Stimulated activated CD8-positive, alpha-beta memory T cell treated with anti-CD3 and anti-CD28 coated beads, Interleukin-12 subunit alpha, Interleukin-12 subunit beta, amount 100 ng/mL, for 4 hours (primary cell): ENCODE measurements around the gene PELI3.

Source experiments
- DNase-seq: peaks from one replicate; pipeline ENCODE4 v3.0.0-alpha.2; 2020; ENCODE audit warnings: low read depth

PELI3 gene

GRCh38 chr11:66475349-66476172 lies 8.9 kb downstream of the PELI3 start:
- no peak for DNase-seq

DNA sequence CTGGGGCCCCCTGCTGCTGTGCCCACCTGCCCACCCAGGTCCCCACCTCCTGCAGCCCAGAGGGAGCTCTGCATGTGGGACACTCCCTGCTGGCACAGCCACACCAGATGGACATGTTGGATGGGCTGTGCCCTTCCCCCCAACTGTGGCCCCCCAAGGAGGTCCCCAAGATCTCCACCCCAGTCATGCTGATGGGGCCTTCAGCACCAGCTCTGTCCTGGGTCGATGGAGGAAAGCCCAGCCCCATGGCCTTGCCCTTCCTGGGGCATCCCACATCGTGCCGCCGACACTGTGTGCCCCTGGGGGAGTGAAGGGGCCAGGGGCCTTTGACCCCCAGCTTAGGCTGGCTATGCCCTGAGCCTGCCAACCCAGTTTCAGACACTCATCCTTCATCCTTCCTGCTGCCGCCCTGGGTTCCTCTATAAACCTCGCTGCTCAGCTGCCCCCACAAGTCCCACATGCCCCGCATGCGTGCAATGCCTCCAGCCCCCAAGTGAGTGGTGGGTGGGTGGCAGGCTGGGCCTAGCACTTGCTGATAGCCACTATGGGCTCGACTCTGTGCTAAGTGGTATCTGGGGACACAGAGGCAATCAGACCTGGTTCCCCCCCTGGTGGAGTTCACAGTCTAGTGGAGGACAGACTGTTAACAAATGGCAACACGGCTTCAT lies 9.6 kb downstream of the PELI3 start:
- no peak for DNase-seq

DNA sequence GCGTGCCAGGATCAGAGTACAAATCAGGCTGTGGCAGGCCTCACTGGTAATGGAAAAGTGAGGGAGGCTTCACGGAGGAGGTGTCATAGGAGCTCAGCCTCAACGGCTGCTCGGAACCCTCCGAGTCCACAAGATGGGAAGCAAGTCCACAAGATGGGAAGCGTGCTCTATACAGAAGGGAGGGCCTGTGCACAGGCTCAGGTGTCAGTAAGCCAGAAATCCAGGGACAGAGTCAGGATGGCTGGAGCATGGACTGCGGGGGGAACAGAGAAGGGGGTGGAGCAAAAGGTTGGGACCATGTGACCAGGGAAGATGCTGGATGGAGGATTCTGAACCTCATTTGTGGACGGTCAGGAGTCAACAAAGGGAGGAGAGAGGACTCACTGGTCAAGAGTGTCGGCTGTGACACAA lies 10.1 kb downstream of the PELI3 start:
- DNase-seq = no peak

- DNase-seq = no peak
Measured at GRCh38 chr11:66477263-66478201, 10.8 kb downstream of the PELI3 start.

- no peak for DNase-seq
Measured at GRCh38 chr11:66478729-66479393, 12.2 kb downstream of the PELI3 start.

DNA sequence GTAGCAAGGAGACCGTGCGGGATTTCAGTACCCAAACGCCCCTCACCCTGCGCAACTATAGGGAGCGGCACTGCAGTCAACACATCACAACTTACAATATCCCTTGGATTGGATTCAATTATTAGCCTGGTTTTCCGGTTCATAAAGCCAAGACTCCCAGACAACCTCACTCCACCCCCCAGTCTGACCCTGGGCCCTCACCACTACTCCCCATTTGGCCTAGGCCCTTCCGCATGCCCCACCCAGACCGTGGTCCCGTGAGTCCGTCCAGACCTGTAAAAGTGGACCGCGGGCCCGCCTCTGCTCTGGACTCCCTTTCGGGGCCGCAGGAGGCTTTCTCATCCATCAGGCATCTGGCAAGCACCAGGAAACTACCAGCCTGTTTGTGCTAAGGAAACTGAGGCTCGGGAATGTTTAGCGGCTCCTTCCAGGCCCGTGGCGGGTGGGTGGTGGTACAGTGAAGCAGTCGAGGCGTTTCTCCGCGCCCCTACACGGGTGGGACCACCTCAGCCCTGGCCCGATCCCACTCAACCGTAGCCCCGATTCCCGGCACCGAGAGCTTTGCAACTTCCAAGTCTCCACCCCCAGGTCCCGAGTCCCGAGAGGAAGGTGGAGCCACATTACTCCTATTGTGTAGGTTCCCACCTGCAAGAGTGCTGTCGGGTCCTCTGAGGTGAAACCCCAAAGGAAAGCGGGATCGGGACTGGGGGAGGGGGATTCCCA lies 12.8 kb downstream of the PELI3 start:
- no peak for DNase-seq

- DNase-seq = peak; percentile 92
Measured at GRCh38 chr11:66480117-66480938, 13.6 kb downstream of the PELI3 start, which contains the start of gene DPP3. TSS of gene DPP3 (plus strand) at chr11:66480434. CDS start at chr11:66482201, 1,767 bp downstream.

- DNase-seq = no peak
Measured at GRCh38 chr11:66484806-66485380, 18.2 kb downstream of the PELI3 start.

DNA sequence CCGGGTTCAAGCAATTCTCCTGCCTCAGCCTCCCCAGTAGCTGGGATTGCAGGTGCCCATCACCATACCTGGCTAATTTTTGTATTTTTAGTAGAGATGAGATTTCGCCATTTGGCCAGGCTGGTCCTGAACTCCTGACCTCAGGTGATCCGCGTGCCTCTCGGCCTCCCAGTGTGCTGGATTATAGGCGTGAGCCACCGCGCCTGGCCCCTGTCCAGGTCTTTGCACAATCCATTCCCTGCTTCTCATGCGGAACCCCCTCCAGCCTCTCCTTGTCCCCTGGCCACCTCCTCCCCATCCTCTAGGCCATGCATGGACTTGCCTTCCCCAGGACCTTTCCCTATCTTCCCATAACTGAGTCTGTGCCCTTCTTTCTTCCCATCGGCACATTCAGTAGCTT lies 22.3 kb downstream of the PELI3 start:
- no peak for DNase-seq

DNA sequence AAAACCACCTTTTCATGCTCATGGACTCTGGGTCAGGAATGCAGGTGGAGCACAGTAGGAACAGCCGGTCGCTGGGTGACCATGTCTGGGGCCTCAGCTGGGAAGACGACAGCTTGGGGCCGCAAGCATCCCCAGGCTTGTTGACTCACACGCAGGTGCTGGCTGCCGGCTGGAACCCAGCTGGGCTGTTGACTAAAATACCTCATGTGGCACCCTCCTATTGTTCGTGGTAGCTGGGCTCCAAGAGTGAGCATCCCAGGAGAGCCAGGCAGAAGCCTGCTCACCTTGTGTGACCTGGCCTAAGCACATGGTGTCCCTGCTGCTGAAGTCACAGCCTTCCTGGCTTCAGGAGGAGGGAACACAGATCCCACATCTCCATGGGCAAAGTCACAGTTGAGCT lies 22.9 kb downstream of the PELI3 start:
- no peak for DNase-seq

GRCh38 chr11:66491315-66491935 lies 24.7 kb downstream of the PELI3 start:
- no peak for DNase-seq

- no peak for DNase-seq
Measured at GRCh38 chr11:66492161-66492865, 25.6 kb downstream of the PELI3 start.

GRCh38 chr11:66493130-66493529 lies 26.4 kb downstream of the PELI3 start:
- DNase-seq = no peak

DNA sequence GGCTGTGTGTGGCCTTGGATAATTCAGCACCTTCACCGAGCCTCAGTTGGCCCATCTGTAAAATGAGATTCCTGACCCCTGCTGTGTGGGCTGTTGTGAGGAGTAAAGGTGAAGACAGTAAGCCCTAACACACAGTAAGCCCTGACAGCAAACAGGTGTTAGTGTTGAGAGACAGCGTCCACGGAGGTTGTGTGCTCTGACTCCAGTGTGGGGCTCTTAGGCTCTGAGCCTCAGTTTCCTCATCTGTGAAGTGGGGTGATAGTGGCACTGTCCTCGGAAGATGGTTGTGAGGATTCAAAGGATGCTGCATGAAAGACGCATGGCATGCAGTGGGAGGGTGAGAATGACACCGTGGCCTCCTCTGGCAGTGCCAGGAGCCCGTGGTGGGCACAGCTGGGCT lies 27.8 kb downstream of the PELI3 start:
- no peak for DNase-seq

- DNase-seq = no peak
Measured at GRCh38 chr11:66494935-66495334, 28.2 kb downstream of the PELI3 start.

GRCh38 chr11:66495401-66495854 lies 28.7 kb downstream of the PELI3 start:
- DNase-seq = no peak

GRCh38 chr11:66497206-66497605 lies 30.5 kb downstream of the PELI3 start:
- DNase-seq = no peak

DNA sequence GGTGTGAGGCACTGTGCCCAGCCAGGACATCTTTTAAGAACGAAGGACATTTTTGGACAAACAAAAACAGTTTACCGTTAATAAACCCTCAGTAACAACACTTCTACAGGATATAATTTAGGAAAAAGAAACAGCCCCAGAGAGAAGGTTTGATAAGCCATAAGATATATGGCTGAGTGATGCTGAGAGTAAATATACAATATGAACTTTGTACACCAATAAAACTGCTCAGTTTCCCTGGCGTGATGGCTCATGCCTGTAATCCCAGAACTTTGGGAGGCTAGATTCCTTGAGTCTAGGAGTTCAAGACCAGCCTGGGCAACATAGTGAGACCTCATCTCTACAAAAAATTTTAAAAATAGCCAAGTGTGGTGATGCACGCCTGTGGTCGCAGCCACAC lies 31.8 kb downstream of the PELI3 start:
- no peak for DNase-seq
